Hypothalamus (tissue), 51 donors: Measurements from ENCODE around the gene FAIM2.

Experiments used
- DNase-seq, 51 donors: peaks; one replicate each; lab custom pipeline; 2025; lab: John Stamatoyannopoulos, UW

The FAIM2 gene

GRCh38 chr12:49941556-49942511, 38.1 kb upstream of the FAIM2 start:
- no peak for DNase-seq

- no peak for DNase-seq
These were observed 36.0 kb upstream of the FAIM2 start for GRCh38 chr12:49939707-49940106.

GRCh38 chr12:49939307-49939706, 35.6 kb upstream of the FAIM2 start:
- DNase-seq = no peak

GRCh38 chr12:49937639-49938300, 34.1 kb upstream of the FAIM2 start:
- no peak for DNase-seq

GRCh38 chr12:49936925-49937324, 33.2 kb upstream of the FAIM2 start:
- no peak for DNase-seq

GRCh38 chr12:49934505-49934904, 30.8 kb upstream of the FAIM2 start:
- no peak for DNase-seq

GRCh38 chr12:49933796-49934195, 30.1 kb upstream of the FAIM2 start:
- DNase-seq = no peak

GRCh38 chr12:49932533-49933130, 28.9 kb upstream of the FAIM2 start:
- no peak for DNase-seq

- no peak for DNase-seq
These were observed 28.3 kb upstream of the FAIM2 start for GRCh38 chr12:49932023-49932422.

GRCh38 chr12:49930515-49931288, 27.0 kb upstream of the FAIM2 start:
- no peak for DNase-seq

GRCh38 chr12:49929581-49929980, 25.9 kb upstream of the FAIM2 start:
- no peak for DNase-seq

- no peak for DNase-seq
These were observed 24.8 kb upstream of the FAIM2 start for GRCh38 chr12:49928471-49928870.

- DNase-seq = no peak
These were observed 21.9 kb upstream of the FAIM2 start for GRCh38 chr12:49925433-49926204.

- DNase-seq = no peak
These were observed 21.0 kb upstream of the FAIM2 start for GRCh38 chr12:49924628-49925246.

GRCh38 chr12:49923880-49924556, 20.3 kb upstream of the FAIM2 start:
- DNase-seq = no peak

GRCh38 chr12:49923035-49923644, 19.4 kb upstream of the FAIM2 start:
- no peak for DNase-seq

- no peak for DNase-seq
These were observed 18.8 kb upstream of the FAIM2 start for GRCh38 chr12:49922349-49923034.

GRCh38 chr12:49921936-49922335, 18.2 kb upstream of the FAIM2 start:
- no peak for DNase-seq
